NCI-H2107 treated with DMSO at 0.1 percent for 48 hours (cell line): ENCODE results near the gene GSTT4.
"Not testable (repeated sequence)": the region's sequence is repeated elsewhere in the genome, so short reads cannot be mapped to it uniquely, and the experiment has no call there.

Experiments used
- DNase-seq: peaks from one replicate; lab custom pipeline; 2025; ENCODE audit not compliant: unreplicated experiment; lab: John Stamatoyannopoulos, UW

The GSTT4 gene

GRCh38 chr22:24026056-24026455, 20.8 kb upstream of the GSTT4 start:
- DNase-seq: no peak

DNA sequence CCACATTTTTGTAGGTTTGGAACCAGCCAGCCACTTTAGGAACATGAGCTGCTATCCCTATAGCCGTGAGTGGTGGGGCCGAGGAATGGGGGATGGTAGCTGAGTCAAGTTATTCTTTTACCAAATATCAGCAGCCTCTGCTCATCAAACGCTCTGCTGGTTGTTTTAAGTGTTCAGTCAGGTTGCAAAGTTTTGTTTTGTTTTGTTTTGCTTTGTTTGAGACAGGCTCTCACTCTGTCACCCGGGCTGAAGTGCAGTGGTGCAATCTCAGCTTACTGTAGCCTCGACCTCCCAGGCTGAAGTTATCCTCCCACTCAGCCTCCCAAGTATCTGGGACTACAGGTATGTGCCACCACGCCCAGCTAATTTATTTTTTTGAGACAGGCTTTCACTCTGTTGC, 20.2 kb upstream of the GSTT4 start:
- no peak for DNase-seq

DNA sequence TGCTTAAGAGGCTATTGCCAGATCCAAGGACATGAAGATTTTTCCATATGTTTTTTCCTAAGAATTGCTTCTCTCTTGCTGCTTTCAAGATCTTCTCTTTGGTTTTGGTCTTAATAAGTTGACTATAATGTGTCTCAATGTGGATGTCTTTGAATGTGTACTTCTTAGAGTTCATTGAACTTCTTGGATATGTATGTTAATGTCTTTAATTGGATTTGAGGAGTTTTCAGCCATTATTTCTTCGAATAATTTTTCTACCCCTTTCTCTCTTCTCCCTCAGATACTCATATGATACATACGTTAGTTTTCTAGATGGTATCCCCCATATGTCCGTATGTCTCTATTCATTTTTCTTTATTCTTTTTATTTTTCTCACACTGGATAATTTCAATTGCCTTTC, 19.1 kb upstream of the GSTT4 start:
- no peak for DNase-seq

DNA sequence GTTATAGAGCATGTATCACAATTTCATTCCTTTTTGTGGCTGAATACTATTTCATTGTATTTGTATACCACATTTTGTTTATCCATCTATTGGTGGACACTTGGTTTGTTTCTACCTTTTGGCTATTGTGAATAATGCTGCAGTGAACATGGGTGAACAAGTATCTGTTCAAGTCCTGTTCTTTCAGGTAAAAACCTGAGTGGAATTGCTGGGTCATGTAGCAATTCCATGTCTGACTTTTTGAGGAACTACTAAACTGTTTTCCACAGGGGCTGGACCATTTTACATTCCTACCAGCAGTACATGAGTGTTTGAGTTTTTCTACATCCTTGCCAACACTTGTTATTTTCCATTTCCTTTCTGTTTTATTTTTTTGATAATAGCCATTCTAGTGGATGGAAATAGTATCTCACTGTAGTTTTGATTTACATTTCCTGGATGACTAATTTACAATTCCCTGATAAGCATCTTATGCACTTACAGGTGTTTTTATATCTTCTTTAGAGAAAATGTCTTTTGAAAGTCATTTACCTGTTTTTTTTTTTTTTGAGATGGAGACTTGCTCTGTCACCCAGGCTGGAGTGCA, 18.0 kb upstream of the GSTT4 start:
- DNase-seq: no peak

GRCh38 chr22:24021304-24021703, 16.1 kb upstream of the GSTT4 start:
- no peak for DNase-seq

GRCh38 chr22:24016156-24016555, 10.9 kb upstream of the GSTT4 start:
- DNase-seq: no peak

DNA sequence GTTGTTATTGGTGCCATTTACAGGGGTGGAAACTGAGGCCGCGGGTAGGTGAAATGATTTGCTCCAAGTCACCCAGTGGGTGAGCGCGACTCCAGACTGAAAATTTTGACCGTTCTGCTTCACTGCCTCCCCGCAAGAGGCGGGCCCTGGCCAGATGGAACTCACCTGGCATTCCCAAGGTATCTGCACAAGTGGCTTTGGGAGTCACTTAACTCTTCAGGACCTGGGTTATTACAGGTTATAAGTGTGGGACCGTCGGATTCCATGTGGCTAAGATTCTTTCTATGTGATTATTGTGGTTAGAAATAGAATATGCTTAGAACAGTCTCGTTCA, 6.4 kb upstream of the GSTT4 start:
- DNase-seq: no peak

DNA sequence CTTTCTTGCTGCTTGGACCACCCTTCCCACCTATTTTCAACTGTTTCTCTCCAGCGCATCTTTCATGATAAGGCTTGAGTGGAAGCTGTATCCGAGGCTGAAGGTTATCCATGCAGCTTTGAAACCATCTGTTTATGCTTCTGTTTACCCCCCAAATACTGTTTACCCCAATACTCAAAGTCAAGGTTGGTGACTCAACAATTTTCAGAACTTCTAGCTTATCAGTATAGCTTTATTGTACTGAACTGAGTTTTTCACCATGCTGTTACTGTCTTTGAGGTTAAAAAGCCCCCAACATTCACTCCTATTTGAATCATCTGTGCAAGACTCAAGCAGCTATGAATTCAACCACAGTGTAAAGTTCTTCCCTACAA, 4.8 kb upstream of the GSTT4 start:
- DNase-seq: no peak

GRCh38 chr22:24009227-24010017, 4.2 kb upstream of the GSTT4 start:
- no peak for DNase-seq

DNA sequence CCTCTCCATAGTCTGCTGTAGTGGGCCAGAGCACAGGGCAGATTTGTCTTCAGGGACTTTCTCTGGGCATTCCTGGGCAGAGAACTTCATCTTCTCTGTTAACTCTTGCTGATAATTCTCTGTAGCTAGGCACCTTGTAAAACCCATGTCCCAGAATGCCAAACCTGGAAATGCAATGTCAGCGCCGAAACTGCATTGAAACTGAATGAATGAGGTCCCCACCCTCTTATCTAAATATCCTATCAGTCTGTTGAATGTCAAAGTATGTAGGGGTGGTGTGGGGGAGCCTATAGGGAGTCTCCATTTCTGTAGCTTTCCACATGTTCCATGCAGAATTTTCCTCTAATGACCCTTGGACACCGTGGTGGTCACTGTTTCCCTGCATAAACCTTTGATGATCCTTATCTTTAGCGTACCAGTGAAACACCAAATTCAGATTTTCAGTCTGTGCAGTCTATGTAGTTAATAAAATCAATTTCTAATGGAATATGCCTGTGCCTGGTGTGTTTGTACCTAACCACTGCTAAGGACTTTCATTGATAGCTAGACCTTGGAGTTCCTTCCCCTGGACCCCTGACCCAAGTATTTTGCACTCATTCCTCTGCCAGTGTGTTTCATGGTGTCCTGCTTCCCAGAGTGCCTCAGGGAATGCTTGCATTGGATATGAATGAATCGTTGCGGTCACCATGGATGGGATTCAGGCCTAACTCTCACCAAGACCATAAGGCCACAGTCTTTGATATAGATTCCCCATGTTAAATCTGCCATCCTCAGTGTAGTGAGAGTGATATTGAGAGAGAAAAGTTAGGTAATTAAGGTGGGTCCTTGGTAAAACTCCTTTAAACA, 3.4 kb upstream of the GSTT4 start:
- no peak for DNase-seq

GRCh38 chr22:24008022-24008283, 2.7 kb upstream of the GSTT4 start:
- no peak for DNase-seq

- no peak for DNase-seq
Observed at GRCh38 chr22:24007253-24008021, 2.2 kb upstream of the GSTT4 start.

GRCh38 chr22:24006914-24007214, 1.6 kb upstream of the GSTT4 start:
- DNase-seq: no peak

DNA sequence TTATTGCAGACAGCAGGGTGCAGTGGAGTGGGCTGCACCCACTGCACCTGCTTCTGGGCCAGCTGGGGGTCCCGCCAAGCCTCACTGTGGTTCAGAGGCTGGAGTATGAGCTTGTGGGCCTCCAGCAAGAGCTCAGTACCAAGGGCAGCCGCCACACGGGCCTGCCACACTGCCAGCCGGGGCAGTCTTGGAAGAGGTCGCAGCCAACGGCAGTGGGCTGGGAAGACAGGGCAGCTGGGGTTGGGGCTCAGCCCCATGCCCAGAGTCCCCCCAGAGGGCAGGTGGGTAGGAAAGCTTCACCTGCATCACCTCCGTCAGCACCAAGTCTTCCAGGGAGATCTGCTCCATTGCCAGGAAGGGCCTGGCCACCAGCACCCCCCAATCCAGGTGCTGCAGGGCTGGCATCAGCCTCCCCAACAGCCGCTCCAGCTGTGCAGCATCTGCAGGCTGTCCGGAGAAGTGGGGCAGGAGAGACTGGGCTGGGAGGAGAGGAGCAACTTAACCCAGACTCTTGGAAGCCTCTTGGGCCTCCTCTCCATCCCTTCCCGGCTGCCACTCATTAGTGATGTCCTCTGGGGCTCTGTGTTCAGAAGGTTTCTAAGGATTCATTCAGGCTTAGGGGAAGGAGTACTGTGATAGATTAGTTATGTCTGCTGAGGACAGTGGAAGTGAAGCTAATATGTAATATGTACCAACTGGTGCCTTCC, 1.1 kb upstream of the GSTT4 start:
- DNase-seq: no peak

- no peak for DNase-seq
Observed at GRCh38 chr22:24003887-24004286, 1.4 kb downstream of the GSTT4 start.

GRCh38 chr22:24002851-24003250, 2.4 kb downstream of the GSTT4 start:
- DNase-seq: no peak

- DNase-seq: no peak
Observed at GRCh38 chr22:24002272-24002671, 3.0 kb downstream of the GSTT4 start.

DNA sequence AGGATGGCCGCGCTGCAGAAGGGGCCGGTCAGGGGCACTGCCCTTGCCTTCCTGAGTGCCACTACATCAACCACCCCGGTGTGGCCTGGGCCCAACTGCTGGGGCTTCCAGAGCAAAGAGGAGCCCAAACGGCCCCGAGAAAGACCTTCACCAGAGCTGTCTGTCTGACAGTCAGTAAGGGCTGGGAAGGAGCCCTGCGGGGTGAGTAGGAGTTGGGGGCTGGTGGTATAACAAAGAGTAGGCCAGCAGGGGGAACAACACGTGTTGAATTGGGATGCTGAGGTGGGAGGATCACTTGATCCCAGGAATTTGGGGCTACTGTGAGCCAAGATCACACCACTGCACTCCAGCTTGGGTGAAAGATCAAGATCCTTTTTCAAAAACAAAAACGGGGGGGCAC, 3.9 kb downstream of the GSTT4 start:
- DNase-seq: no peak

DNA sequence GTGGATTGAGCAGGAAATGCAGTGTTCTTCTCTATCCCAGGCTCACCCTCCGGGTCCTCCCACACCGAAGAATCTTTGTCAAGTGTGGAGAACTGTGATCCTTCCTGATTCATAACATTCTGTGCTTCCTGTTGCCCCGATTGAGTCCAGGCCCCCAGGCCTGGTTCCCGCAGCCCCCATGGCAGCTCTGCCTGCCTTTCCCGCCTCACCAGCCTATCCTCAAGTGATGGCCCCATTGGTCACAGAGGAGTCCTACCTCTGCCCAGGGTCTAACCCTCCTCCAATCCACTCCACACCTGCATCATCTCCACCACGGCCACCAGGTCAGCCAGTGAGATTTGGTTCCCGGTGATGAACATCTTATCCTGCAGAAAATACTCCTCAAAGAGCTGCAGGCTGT, 5.5 kb downstream of the GSTT4 start:
- DNase-seq: not testable (repeated sequence)

DNA sequence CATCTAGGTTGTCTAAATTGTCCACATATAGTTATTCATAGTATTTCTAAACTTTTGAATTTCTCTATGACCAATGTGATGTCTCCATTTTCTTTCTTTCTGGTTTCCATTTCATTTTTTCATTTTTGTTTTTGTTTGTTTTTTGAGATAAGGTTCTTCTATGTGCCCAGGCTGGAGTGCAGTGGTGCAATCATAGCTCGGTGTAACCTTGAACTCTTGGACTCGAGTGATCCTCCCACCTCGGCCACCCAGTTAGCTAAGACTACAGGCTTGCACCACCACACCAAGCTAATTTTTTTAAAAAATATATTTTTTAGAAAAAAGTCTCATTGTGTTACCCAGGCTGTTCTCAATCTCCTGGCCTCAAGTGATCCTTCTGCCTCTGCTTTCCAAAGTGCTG, 8.2 kb downstream of the GSTT4 start:
- no peak for DNase-seq

GRCh38 chr22:23993581-23994177, 11.6 kb downstream of the GSTT4 start:
- DNase-seq: not testable (repeated sequence)
